HG03175 (cell line): ENCODE results near the gene NUBPL.
"Not testable (repeated sequence)": the region's sequence is repeated elsewhere in the genome, so short reads cannot be mapped to it uniquely, and the experiment has no call there.

Experiments used
- ATAC-seq: cut with Tn5 transposase; IDR thresholded peaks from one replicate; pipeline ENCODE4 v1.9.1; 2021; ENCODE audit warnings: mild to moderate bottlenecking, moderate library complexity; ENCODE audit not compliant: unreplicated experiment

The NUBPL gene

DNA sequence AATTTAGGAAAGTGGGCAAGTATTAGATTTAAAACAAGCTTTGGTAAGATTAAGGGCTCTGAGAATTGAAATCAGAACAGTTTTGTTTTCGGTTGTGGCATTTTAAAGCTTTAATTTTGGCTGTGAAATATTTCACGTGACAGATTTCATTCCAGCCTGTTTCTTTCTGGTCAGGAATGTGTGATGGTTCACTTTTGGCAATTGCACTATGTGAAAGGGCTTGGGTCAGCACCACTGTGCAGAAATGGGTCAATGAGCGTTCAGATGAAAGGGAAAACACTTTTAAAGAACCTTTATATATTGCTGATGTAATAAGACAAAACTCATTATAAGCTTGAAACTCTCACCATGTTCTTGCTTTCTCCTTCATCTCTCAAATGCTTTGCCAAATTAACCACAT lies 17.1 kb downstream of the NUBPL start:
- ATAC-seq: no peak

DNA sequence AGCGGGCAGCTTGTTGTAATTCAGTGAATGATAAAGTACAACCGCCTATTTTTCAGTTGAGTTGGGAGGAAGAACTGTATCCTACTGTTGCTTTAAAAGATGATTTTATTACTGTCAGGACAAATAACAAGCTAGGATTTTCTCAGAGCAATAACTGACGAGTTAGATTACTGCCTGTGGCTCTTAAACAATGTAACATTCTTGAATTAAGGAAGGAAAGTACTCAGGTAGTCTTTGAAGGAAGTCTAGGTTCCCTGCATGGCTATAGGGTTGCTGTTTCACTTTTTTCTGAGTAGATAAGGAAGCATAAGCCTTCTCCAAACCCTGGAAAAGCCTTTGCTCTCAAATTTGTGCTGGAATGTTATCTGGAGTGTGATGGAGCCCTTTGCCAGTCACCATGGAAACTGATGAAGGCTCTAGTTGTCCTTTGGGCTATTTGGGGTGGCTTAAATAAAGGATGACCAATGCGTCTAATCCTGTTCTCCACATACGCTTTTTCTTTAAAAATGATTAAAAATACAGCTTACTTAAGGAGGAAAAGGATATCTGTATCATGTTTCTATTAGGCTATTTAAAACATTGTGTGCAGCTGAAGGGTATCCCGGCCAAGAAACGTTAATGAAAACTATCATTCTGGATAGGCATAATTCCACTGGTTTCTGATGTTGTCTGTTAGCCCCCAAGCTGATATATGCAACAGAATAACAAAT lies 17.7 kb downstream of the NUBPL start:
- ATAC-seq: no peak

DNA sequence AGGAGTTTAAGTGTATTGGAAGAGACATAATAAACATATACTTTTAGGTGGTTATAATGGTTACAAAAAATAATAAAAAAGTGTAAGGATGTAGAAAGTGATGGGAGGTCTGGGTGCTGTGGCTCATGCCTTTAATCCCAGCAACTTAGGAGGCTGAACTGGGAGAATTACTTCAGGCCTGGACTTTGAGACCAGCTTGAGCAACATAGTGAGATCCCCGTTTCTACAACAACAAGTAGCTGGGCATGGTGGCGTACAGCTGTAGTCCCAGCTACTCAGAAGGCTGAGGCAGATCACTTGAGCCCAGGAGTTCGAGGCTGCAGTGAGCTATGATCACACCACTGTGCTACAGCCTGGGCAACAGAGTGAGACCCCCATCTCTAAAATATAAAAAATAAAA lies 19.0 kb downstream of the NUBPL start:
- no peak for ATAC-seq

DNA sequence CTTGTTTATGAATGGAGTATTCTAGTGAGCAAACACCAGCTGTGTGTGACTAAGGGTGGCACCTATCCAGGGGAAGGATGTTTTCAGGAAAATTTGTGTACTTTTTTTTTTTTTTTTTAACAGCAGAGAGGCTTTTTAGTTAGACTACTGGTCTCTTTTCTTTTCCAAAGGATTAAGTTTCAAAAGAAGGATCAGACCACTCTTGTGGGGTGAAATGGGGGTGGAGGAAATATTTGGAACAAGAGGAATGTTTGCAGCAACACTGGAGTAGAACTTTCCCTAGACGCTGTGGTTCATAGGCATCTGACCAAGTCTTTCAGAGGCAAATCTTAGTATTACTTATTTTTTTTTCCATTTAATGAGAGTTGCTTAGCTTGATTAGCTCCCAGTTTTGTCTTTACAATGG lies 21.1 kb downstream of the NUBPL start:
- no peak for ATAC-seq

DNA sequence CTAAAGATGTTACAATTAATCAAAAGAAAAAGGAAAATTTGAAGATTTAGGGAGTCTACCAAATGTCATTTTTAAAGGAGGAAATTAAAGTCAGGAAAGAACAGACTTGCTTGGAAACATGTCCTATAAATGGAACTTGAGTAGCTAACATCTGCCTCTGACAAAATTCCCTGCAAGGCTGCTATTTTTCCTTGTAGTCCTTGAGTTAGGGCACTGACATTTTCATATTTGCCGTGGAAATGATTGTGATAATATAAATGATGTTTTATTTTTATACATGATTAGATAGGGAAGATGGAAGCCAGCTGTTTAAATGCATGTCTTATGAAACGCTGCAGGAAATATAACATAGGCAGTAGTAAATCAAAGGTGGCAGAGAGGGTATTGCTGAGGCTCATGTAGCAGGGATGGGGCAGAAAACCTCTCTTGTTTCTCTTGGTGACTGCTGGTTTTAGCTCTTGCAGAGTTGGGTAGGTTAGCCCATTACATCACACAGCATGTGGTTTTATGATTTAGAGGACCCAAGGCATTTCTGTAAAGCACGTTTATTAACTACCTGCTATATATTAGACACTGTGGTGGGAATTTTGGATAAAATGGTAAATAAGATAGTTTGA lies 21.7 kb downstream of the NUBPL start:
- no peak for ATAC-seq

DNA sequence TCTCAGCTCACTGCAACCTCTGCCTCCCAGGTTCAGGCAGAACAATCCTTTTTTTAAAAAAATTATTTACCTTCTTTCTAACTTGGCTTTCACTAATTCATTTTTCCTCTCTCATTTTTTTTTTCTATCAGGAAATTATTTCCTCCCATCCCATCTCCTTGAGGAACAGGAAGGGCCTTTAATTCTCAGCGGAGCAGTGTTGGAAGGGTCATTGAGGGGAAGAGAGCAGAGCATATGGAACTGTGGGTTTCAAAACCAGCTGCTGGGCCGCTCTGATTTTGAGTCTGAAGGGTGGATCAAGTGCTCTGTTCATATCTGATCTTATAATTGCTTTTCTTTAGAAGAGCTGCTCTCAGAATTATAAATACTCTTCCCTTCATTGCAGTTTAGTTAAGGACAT lies 29.0 kb downstream of the NUBPL start:
- ATAC-seq: no peak

DNA sequence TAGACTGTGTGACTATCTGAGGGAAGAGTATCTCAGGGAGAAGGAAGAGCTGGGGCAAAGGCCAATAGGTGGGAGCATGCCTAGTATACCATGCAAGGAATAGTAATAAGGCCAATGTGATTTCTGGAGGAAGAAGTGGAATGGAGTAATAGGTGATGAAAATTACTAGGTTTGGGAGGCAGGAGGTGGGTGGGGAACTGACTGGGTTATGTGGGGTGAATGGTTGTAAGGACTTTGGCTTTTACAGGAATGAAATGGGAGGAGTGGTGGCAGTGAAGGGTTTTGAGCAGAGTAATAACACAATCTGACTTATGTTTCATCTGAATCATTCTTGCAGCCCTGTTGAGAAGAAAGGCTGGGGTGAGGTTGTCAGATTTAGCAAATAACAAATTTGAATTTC lies 30.9 kb downstream of the NUBPL start:
- ATAC-seq: no peak

DNA sequence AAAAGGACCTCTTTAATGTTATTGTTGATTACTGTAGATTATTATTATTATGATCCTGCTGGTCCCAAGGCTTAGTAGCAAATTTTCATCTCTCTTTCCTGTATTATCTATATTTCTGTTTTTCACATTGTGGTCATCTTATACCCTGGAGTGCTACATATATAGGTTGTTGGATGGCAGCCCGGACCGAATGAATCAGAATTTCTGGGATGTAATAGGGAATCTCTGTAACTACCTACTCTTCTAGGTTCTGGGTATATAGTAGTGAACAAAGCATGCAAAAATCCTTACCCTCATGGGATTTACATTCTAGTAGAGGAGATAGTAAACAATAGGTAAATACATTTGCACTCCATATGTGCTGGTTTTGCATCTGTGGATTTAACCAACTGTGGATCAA lies 31.4 kb downstream of the NUBPL start:
- no peak for ATAC-seq

DNA sequence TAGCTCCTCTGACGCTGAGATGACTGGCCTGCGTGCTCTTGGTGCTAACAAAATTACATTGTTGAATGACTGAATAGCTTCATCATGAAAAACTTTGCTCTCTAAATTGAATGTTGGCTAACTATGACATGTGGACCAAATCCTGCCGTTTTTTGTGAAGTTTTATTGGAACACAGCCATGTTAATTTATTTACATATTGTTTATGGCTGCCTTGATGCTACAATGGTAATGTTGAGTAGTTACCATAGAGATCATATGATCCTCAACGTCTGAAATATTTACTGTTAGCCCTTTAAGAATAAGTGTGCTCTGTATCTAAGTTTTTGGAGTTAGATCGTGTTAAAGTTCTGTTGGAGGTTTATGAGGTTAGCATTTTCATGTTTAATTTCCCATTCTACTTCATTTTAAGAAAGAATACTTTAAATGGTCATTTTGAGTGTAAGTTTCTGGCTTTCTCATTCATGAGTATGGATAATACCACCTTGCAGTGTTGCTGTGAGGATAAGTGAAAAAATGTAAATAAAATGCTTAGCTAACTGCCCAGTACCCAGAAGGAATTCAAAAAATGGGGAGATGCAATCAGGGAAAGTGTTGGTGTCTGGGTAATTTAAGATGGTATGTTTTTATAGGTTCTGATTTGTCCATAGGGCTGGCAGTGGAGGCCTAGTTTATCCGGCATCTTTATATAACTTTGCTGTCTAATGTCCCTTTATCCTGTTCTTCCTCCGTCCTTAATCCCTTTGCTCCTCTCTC lies 35.3 kb downstream of the NUBPL start:
- no peak for ATAC-seq

DNA sequence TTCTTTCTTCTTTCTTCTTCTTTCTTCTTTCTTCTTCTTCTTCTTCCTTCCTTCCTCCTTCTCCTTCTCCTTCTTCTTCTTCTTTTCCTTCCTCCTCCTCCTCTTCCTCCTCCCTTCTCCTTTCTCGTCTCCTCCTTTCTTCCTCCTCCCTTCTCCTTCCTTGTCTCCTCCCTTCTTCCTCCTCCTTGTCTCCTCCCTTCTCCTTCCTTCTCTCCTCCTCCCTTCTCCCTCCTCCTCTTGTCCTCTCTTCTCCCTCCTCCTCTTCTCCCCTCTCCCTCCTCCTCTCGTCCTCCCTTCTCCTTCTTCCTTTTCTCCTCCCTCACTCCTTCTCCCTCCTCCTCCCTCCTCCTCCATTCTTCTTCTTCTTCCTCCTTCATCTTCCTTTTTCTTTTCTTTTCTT lies 44.5 kb downstream of the NUBPL start:
- no peak for ATAC-seq

DNA sequence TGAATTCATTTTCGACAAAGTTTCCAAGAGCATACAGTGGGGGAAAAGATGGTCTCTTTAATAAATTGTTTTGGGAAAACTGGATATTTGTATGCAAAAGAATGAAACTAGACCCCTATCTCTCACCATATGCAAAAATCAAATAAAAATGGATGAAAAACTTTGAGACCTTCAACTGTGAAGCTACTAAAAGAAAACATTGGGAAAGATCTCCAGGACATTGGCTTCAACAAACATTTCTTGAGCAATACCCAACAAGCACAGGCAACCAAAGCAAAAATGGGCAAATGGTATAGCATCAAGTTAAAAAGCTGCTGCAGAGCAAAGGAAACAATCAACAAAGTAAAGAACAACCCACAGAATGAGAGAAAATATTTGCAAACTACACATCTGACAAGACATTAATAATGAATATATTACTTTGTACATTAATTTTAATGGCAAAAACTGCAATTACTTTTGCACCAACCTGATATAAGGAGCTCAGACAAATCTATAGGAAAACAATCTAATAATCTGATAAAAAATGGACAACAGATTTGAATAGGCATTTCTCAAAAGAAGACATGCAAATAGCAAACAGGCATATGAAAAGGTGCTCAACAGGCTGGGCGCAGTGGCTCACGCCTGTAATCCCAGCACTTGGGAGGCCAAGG lies 50.7 kb downstream of the NUBPL start:
- no peak for ATAC-seq

DNA sequence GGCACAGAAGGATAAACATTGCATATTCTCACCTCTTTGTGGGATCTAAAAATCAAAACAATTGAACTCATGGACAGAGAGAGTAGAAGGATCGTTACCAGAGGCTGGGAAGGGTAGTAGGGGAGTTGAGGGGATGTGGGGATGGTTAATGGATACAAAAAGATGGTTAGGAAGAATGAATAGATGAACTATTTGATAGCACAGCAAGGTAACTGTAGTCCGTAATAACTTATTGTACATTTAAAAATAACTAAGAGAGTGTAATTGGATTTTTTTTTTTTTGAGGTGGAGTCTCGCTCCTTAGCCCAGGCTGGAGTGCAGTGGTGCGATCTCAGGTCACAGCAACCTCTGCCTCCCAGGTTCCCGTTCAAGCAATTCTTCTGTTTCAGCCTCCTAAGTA lies 52.0 kb downstream of the NUBPL start:
- ATAC-seq: no peak

DNA sequence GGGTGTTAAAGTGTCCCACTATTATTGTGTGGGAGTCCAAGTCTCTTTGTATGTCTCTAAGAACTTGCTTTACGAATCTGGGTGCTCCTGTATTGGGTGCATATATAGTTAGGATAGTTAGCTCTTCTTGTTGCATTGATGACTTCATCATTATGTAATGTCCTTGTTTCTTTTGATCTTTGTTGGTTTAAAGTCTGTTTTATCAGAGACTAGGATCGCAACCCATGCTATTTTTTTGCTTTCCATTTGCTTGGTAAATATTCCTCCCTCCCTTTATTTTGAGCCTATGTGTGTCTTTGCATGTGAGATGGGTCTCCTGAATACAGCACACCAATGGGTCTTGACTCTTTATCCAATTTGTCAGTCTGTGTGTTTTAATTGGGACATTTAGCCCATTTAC lies 57.7 kb downstream of the NUBPL start:
- ATAC-seq: not testable (repeated sequence)

DNA sequence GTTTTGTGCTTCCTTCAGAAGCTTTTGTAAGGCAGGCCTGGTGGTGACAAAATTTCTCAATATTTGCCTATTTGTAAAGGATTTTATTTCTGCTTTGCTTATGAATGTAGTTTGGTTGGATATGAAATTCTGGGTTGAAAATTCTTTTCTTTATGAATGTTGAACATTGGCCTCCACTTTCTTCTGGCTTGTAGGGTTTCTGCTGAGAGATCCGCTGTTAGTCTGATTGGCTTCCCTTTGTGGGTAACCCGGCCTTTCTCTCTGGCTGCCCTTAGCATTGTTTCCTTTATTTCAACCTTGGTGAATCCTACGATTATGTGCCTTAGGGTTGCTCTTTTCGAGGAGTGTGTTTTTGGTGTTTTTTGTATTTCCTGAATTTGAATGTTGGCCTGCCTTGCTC lies 58.2 kb downstream of the NUBPL start:
- ATAC-seq: no peak

DNA sequence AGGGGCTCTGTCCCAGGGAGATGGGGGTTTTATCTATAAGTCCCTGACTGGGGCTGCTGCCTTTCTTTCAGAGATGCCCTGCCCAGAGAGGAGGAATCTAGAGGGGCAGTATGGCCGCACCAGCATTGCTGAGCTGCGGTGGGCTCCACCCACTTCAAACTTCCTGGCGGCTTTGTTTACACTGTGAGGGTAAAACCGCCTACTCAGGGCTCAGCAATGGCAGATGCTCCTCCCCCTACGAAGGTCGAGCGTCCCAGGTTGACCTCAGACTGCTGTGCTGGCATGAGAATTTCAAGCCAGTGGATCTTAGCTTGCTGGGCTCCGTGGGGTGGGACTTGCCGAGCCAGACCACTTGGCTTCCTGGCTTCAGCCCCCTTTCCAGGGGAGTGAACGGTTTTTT lies 59.7 kb downstream of the NUBPL start:
- not testable (repeated sequence) for ATAC-seq

DNA sequence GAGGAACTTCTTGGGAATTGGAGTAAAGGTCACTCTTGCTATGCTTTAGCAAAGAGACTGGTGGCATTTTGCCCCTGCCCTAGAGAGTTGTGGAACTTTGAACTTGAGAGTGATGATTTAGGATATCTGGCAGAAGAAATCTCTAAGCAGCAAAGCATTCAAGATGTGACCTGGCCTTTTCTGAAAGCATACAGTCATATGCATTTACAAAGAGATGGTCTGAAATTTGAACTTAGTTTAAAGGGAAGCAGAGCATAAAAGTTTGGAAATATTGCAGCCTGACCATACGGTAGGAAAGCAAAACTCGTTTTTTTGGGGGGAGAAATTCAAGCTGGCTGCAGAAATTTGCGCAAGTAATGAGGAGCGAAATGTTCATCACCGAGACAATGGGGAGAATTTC lies 60.9 kb downstream of the NUBPL start:
- no peak for ATAC-seq

DNA sequence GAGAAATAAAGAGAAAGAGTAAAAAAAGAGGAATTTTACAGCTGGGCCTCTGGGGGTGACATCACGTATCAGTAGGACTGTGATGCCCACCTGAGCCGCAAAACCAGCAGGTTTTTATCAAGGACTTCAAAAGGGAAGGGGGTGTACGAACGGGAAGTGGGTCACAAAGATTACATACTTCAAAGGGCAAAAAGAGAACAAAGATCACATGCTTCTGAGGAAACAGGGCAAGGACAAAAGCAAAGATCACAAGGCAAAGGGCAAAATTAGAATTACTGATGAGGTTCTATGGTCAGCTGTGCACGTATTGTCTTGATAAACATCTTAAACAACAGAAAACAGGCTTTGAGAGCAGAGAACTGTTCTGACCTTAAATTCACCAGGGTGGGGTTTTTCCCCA lies 91.7 kb downstream of the NUBPL start:
- ATAC-seq: not testable (repeated sequence)

DNA sequence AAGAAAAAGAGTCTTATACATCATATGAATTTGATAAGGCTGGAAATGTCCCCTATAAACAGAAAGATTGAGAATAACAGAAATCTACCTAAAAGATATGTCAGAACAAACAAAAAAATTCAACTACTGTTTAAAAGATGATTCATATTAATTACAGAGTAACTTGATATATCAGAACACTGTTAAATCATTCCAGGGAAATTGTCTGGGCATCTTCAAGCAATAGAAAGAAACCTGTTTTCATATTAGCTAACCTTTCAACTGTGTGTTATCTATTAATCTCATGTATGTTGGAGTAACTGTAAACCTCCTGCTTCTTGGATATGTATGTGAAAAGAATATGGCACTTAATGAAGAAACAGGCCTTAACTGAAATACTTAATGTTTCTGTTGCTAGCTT lies 96.7 kb downstream of the NUBPL start:
- no peak for ATAC-seq

DNA sequence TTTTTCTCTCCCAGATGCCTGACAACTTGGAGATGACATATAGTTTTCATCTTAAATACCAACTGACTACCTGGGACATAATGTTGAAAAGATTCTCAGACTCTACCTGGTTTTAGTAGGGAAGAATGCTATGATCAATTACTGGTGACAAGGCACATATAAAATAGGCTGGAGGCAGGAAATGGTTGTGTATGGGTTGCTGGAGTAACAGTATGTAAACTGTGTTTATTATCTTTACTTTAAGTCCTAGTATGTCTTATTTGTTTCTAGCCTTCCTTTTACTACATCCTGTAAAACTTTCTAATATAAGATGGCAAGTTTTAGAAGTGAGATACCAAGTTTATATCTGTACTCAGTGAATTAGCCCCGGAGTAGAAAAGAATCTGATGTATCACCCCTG lies 98.1 kb downstream of the NUBPL start:
- ATAC-seq: no peak

DNA sequence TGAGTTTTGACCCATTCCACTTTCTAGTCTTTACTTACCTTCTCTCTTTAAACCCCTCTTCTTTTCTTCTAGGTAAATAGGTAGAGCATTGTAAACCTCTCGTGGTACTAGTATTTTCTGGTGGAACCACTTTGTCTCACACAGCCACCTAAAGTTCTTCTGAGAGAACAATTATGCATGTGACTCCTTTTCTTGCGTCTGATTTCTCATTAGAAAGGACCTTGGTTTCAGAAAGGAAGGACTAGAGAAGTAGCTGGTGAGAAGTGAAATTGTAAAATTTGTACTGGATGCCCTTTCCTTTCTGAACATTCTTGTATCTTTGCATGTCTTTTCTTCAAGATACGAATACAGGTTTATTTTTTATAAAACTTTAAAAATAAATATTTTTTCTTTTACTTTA lies 99.0 kb downstream of the NUBPL start:
- ATAC-seq: no peak

DNA sequence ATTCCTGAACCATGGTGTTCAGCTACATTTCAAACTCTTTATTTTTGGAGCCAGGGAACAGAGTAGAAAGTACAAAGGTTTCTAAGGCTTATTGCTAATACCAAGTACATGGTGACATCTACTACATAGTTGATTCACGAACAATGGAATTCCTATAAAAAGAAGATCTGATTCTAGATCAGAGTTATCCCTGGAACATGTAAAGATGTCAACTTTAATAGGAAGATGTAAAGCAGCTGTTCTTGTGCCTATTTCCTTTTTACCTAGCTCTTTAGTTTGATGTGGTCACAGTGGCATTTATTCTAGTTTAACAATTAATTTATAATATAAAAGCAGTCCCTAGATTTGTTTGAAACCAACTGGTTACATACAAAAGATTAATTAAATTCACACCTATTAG lies 99.5 kb downstream of the NUBPL start:
- ATAC-seq: no peak

DNA sequence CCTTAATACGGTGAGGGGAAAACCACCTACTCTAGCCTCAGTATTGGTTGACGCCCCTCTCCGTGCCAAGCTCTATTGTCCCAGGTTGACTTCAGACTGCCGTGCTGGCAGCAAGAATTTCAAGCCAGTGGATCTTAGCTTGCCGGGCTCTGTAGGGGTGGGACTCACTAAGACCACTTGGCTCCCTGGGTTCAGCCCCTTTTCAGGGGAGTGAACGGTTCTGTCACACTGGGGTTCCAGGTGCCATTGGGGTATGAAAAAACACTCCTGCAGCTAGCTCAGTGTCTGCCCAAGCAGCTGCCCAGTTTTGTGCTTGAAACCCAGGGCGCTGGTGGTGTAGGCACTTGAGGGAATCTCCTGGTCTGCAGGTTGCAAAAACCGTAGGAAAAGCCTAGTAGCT lies 107.1 kb downstream of the NUBPL start:
- no peak for ATAC-seq
